GM10847 (cell line): ENCODE measurements around the gene EPG5.

Source experiments
- POLR2A ChIP-seq: IDR thresholded peaks from 2 replicates; pipeline ENCODE4 v1.6.1; 2011; ENCODE audit not compliant: insufficient read length; ENCODE audit errors: extremely low read depth

The EPG5 gene

GRCh38 chr18:45825258-45826044 is 141.7 kb downstream of the EPG5 start, which contains the start of gene SIGLEC15:
Gene SIGLEC15 (plus strand): TSS chr18:45825675. CDS start chr18:45825729, 54 bp downstream.
- no peak for TF ChIP-seq POLR2A

GRCh38 chr18:45821711-45822110 is 145.4 kb downstream of the EPG5 start:
- TF ChIP-seq POLR2A: no peak

- no peak for TF ChIP-seq POLR2A
These were observed 146.1 kb downstream of the EPG5 start for GRCh38 chr18:45821026-45821425.

GRCh38 chr18:45820106-45820745 is 146.9 kb downstream of the EPG5 start:
- no peak for TF ChIP-seq POLR2A

GRCh38 chr18:45817543-45817942 is 149.6 kb downstream of the EPG5 start:
- no peak for TF ChIP-seq POLR2A

GRCh38 chr18:45806226-45806625 is 160.9 kb downstream of the EPG5 start:
- TF ChIP-seq POLR2A: no peak

GRCh38 chr18:45805551-45805950 is 161.6 kb downstream of the EPG5 start:
- no peak for TF ChIP-seq POLR2A

GRCh38 chr18:45802814-45803492 is 164.2 kb downstream of the EPG5 start:
- TF ChIP-seq POLR2A: no peak

- no peak for TF ChIP-seq POLR2A
These were observed 165.6 kb downstream of the EPG5 start for GRCh38 chr18:45801416-45802004.
